ENCODE results near the gene MPG.
"Not testable (repeated sequence)": the region's sequence is repeated elsewhere in the genome, so short reads cannot be mapped to it uniquely, and the experiment has no call there.

- not testable (repeated sequence) for TF ChIP-seq CTCF, POLR2A, POLR2AphosphoS5 (IDR thresholded peaks at IDR 0.05)
Observed at GRCh38 chr16:46510-46909, 31.5 kb upstream of the MPG start.
